IMR-90 (cell line): ENCODE results near the gene RAD51B. TPM values are rescaled to one million over a fixed set of nuclear protein-coding genes. Genes with fewer than 3 reads are reported as not detected.
A peak's percentile ranks its signal among the peaks of the same experiment; 100 is the strongest.

Experiments used
- ATAC-seq: fragments of 200-7000 bp; cut with Tn5 transposase; 2 replicates; pipeline ENCODE4 v1.9.1; 2020; ENCODE audit warnings: low read depth, mild to moderate bottlenecking, moderate library complexity
- BruUV-seq: library from RNA; stranded (reverse); fragments of 400-500 nt; replicated peaks from 2 replicates; lab custom pipeline; 2021; lab: Mats Ljungman, UMichigan
- CTCF ChIA-PET: fragments of 300-600 bp; formaldehyde crosslinking; extraction: SDS; loops from one replicate; lab custom pipeline; 2021; ENCODE audit warnings: antibody characterized with exemption; lab: Yijun Ruan, JAX
- POLR2A ChIA-PET: fragments of 300-600 bp; sonication (Branson Sonifier 250); formaldehyde crosslinking; loops from one replicate; lab custom pipeline; 2022; ENCODE audit warnings: antibody characterized with exemption; ENCODE audit not compliant: unreplicated experiment; lab: Charles Lee
- DNase-seq: peaks from one replicate; pipeline ENCODE4 v3.0.0; 2013
- H2AFZ ChIP-seq: replicated peaks from 2 replicates; pipeline ENCODE3; 2013; ENCODE audit warnings: low read length, mild to moderate bottlenecking; ENCODE audit not compliant: poor library complexity
- H2AK5ac ChIP-seq: 2 replicates; pipeline ENCODE4 v1.6.1; 2013; ENCODE audit warnings: low read depth, low read length, inconsistent platforms
- H2AK9ac ChIP-seq: replicated peaks from 2 replicates; pipeline ENCODE3; 2013; ENCODE audit warnings: mild to moderate bottlenecking, low read depth, low read length, moderate library complexity; ENCODE audit not compliant: poor library complexity
- H2BK120ac ChIP-seq: 2 replicates; pipeline ENCODE4 v1.6.1; 2013; ENCODE audit warnings: low read depth, low read length, inconsistent platforms
- H2BK15ac ChIP-seq: 3 replicates; pipeline ENCODE4 v1.6.1; 2013; ENCODE audit warnings: low read depth, low read length, inconsistent platforms
- H2BK20ac ChIP-seq: 2 replicates; pipeline ENCODE4 v1.6.1; 2013; ENCODE audit warnings: low read depth, mild to moderate bottlenecking, inconsistent platforms, low read length, moderate library complexity
- H2BK5ac ChIP-seq: 2 replicates; pipeline ENCODE4 v1.6.1; 2013; ENCODE audit warnings: mild to moderate bottlenecking, low read depth, low read length, inconsistent platforms; ENCODE audit not compliant: poor library complexity, severe bottlenecking
- H3K14ac ChIP-seq: replicated peaks from 2 replicates; pipeline ENCODE4 v1.6.1; 2013; ENCODE audit warnings: low read depth, low read length, inconsistent platforms
- H3K18ac ChIP-seq: 2 replicates; pipeline ENCODE4 v1.6.1; 2013; ENCODE audit warnings: low read depth, low read length, control low read depth
- H3K23ac ChIP-seq: 2 replicates; pipeline ENCODE4 v1.6.1; 2013; ENCODE audit warnings: low read depth, low read length, inconsistent platforms
- H3K27ac ChIP-seq: 2 replicates; pipeline ENCODE4 v1.5.1; 2013; ENCODE audit warnings: mild to moderate bottlenecking, control low read depth, low read length; ENCODE audit not compliant: insufficient read depth
- H3K27me3 ChIP-seq: 2 replicates; pipeline ENCODE4 v1.6.1; 2013; ENCODE audit warnings: low read length; ENCODE audit not compliant: control insufficient read depth, insufficient read depth
- H3K36me3 ChIP-seq: 2 replicates; pipeline ENCODE4 v1.6.1; 2013; ENCODE audit warnings: low read length, mixed read lengths; ENCODE audit not compliant: control insufficient read depth, insufficient read depth
- H3K4ac ChIP-seq: 2 replicates; pipeline ENCODE4 v1.6.1; 2013; ENCODE audit warnings: low read depth, low read length, inconsistent platforms
- H3K4me1 ChIP-seq: 2 replicates; pipeline ENCODE4 v1.6.1; 2013; ENCODE audit warnings: low read length, mixed read lengths; ENCODE audit not compliant: control insufficient read depth, insufficient read depth
- H3K4me2 ChIP-seq: 2 replicates; pipeline ENCODE4 v1.6.1; 2013; ENCODE audit warnings: low read depth, mild to moderate bottlenecking, control low read depth, low read length, moderate library complexity
- H3K4me3 ChIP-seq: 2 replicates; pipeline ENCODE4 v1.5.1; 2013; ENCODE audit warnings: low read depth, mild to moderate bottlenecking, control low read depth, low read length, moderate library complexity; ENCODE audit not compliant: insufficient read depth
- H3K56ac ChIP-seq: 2 replicates; pipeline ENCODE4 v1.6.1; 2013; ENCODE audit warnings: low read length, inconsistent platforms; ENCODE audit not compliant: insufficient read depth; ENCODE audit errors: extremely low read depth
- H3K79me1 ChIP-seq, 2 experiments: 2 replicates each; pipeline ENCODE4 v1.6.1; 2013; ENCODE audit warnings: low read length in 2 of 2, inconsistent platforms in 1 of 2, low read depth in 1 of 2
- H3K9ac ChIP-seq: 2 replicates; pipeline ENCODE4 v1.6.1; 2013; ENCODE audit warnings: low read depth, low read length, control low read depth
- H3K9me1 ChIP-seq: 2 replicates; pipeline ENCODE4 v1.6.1; 2013; ENCODE audit warnings: low read length, inconsistent platforms; ENCODE audit not compliant: insufficient read depth
- H3K9me3 ChIP-seq: 2 replicates; pipeline ENCODE4 v1.6.1; 2013; ENCODE audit warnings: low read length; ENCODE audit not compliant: control insufficient read depth, insufficient read depth
- H4K20me1 ChIP-seq: 2 replicates; pipeline ENCODE4 v1.6.1; 2013; ENCODE audit warnings: low read length, inconsistent platforms; ENCODE audit not compliant: insufficient read depth
- H4K5ac ChIP-seq: 2 replicates; pipeline ENCODE4 v1.6.1; 2013; ENCODE audit warnings: mild to moderate bottlenecking, low read depth, low read length, control low read depth
- H4K8ac ChIP-seq, 2 experiments: 2 replicates each; pipeline ENCODE4 v1.6.1; 2013; ENCODE audit warnings: low read depth in 2 of 2, low read length in 2 of 2, control low read depth in 1 of 2, inconsistent platforms in 1 of 2
- H4K91ac ChIP-seq: 2 replicates; pipeline ENCODE4 v1.6.1; 2013; ENCODE audit warnings: low read depth, low read length, inconsistent platforms; ENCODE audit not compliant: insufficient read depth
- CHD1 ChIP-seq: IDR thresholded peaks from 2 replicates; pipeline ENCODE4 v1.6.1; 2012; ENCODE audit warnings: low read depth, low read length, improper control_type of control experiment
- ELK1 ChIP-seq: fragments of 150-350 bp; IDR thresholded peaks from 2 replicates; pipeline ENCODE4 v1.6.1; 2016; ENCODE audit warnings: low read depth, mild to moderate bottlenecking, low read length, moderate library complexity, borderline replicate concordance
- MAZ ChIP-seq: IDR thresholded peaks from 2 replicates; pipeline ENCODE4 v1.6.1; 2012; ENCODE audit warnings: low read depth, mild to moderate bottlenecking, low read length, improper control_type of control experiment, moderate library complexity, borderline replicate concordance
- MXI1 ChIP-seq: IDR thresholded peaks from 2 replicates; pipeline ENCODE4 v1.6.1; 2012; ENCODE audit warnings: low read depth, mild to moderate bottlenecking, low read length, moderate library complexity, borderline replicate concordance
- NFE2L2 ChIP-seq: fragments of 150-350 bp; IDR thresholded peaks from 2 replicates; pipeline ENCODE4 v1.6.1; 2016; ENCODE audit warnings: low read depth, mild to moderate bottlenecking, low read length
- POLR2A ChIP-seq: IDR thresholded peaks from 2 replicates; pipeline ENCODE4 v1.6.1; 2012; ENCODE audit warnings: mild to moderate bottlenecking, low read depth, low read length
- RCOR1 ChIP-seq: IDR thresholded peaks from 2 replicates; pipeline ENCODE4 v1.6.1; 2012; ENCODE audit warnings: mild to moderate bottlenecking, low read length, improper control_type of control experiment; ENCODE audit not compliant: insufficient replicate concordance
- RFX5 ChIP-seq: IDR thresholded peaks from 2 replicates; pipeline ENCODE4 v1.8.0; 2012; ENCODE audit warnings: low read depth, mild to moderate bottlenecking, low read length, moderate library complexity
- WGBS, 2 experiments: methylation state at CpG; one replicate each; pipeline versions ENCODE4 v1.1.5 to v1.1.7; 2013; ENCODE audit warnings: missing lambda C conversion rate in 2 of 2; ENCODE audit not compliant: insufficient read length in 1 of 2; ENCODE audit errors: extremely low coverage in 2 of 2; 5-methylcytosine and 5-hydroxymethylcytosine counted together
- dilution Hi-C: fragments of 300-500 bp; cut with HindIII; formaldehyde crosslinking; loops from one replicate; pipeline ENCODE4 v1.14.3; 2018; ENCODE audit warnings: low sequenced_read_pairs; ENCODE audit not compliant: unreplicated experiment
- in situ Hi-C: fragments of 300-500 bp; cut with MboI; formaldehyde crosslinking; loops from 3 replicates; pipeline ENCODE4 v1.14.3; 2019; ENCODE audit warnings: low sequenced_read_pairs, inconsistent platforms, mixed read lengths
- intact Hi-C: fragments of 100-400 bp; cut with micrococcal nuclease; formaldehyde crosslinking; loops from 2 replicates; pipeline ENCODE4 v1.10.0; 2022
- polyA plus RNA-seq, 3 experiments: library from polyadenylated mRNA; depleted of rRNA; stranded (reverse); fragments of >200 nt; gene quantifications; 2 replicates each; pipeline ENCODE4 v1.2.3, GENCODE V29; 2012; ENCODE audit warnings: low replicate concordance in 1 of 3
- total RNA-seq: library from RNA; depleted of rRNA; stranded (reverse); fragments of >200 nt; gene quantifications from 2 replicates; pipeline ENCODE4 v1.2.3, GENCODE V29; 2012
- TF ChIP-seq, protein P1 (sequence below): fragments of 150-350 bp; IDR thresholded peaks from 2 replicates; pipeline ENCODE4 v1.6.1; 2017; ENCODE audit warnings: mild to moderate bottlenecking, antibody characterized with exemption, low read length, low read depth

The RAD51B gene
- total and polyA plus RNA-seq, 2 of the 4 experiments (the other 2 are of a cell fraction): 5.1 to 18.8 TPM

DNA sequence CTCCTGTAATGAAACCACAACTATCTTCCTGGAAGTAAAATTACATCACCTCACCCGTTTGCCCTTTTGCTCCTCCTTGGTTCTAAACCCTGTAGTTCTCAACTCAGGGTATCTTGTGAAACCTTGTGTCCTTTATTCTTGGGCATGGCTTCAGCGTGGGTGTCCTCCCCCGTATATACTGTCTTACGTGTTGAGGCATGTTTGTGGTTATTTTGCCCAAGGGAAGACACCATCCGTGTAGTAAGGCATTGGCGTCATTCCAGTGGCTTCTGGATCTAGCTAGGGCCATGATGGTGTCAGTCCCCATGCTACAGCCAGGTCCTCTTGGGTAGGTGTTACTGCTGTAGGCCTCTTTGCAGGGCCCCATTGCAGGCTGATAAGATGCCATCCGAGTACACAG is 857.9 kb downstream of the RAD51B start:
- H4K8ac ChIP-seq: no peak overlapping the region
- in situ Hi-C loops (no loop called here), dilution Hi-C loops (no loop called here), intact Hi-C loops (no loop called here)
- peak overlapping the region; percentile 23 for H2AFZ ChIP-seq
- H3K9me3 ChIP-seq: no peaks in the 10 kb centered on the region
- H3K4me1 ChIP-seq: peaks cover 19% of the 10 kb centered on the region
- H2BK20ac ChIP-seq: no peak overlapping the region
- TF ChIP-seq NFE2L2 (no peak), RCOR1 (no peak), POLR2A (no peak), ELK1 (no peak), RFX5 (no peak), MAZ (no peak), CHD1 (no peak), MXI1 (no peak)
- TF ChIP-seq, protein P1, sequence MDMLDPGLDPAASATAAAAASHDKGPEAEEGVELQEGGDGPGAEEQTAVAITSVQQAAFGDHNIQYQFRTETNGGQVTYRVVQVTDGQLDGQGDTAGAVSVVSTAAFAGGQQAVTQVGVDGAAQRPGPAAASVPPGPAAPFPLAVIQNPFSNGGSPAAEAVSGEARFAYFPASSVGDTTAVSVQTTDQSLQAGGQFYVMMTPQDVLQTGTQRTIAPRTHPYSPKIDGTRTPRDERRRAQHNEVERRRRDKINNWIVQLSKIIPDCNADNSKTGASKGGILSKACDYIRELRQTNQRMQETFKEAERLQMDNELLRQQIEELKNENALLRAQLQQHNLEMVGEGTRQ: no peak
- DNase-seq: no peak
- ChIA-PET CTCF (no interaction called here), POLR2A (no interaction called here)
- peak overlapping the region; percentile 8; the same call in 1 of the 2 replicates for H3K14ac ChIP-seq
- H3K4ac ChIP-seq: no peak overlapping the region
- H3K27ac ChIP-seq: no peak overlapping the region
- H4K5ac ChIP-seq: no peak overlapping the region
- BruUV-seq: no TSS peak
- H2BK120ac ChIP-seq: no peak overlapping the region
- no peak overlapping the region for H4K91ac ChIP-seq
- H2BK15ac ChIP-seq: peak overlapping the region; percentile 36; the same call in 2 of the 3 replicates
- no peak overlapping the region for H3K23ac ChIP-seq
- no peak overlapping the region for H3K56ac ChIP-seq
- peaks cover 22% of the 10 kb centered on the region for H3K9me1 ChIP-seq
- H3K36me3 ChIP-seq: no peaks in the 10 kb centered on the region
- no peak overlapping the region for H3K4me3 ChIP-seq
- no peak for ATAC-seq
- no peak overlapping the region for H3K4me2 ChIP-seq
- H3K18ac ChIP-seq: no peak overlapping the region; the same call in 1 of the 2 replicates
- H3K27me3 ChIP-seq: no peaks in the 10 kb centered on the region
- no peaks in the 10 kb centered on the region for H4K20me1 ChIP-seq
- H3K79me1 ChIP-seq: no peaks in the 10 kb centered on the region
- no peak overlapping the region for H3K9ac ChIP-seq
- H2AK5ac ChIP-seq: peak overlapping the region; percentile 25
- no peak overlapping the region for H2BK5ac ChIP-seq
- 86% methylated on average over 5 of the region's 7 CpGs; no CpG with 5 or more reads in 1 of the 2 experiments for WGBS, 2 experiments
- H2AK9ac ChIP-seq: no peak overlapping the region
